Endothelial cell of umbilical vein (primary cell): Measurements from ENCODE around the gene EXD3. TPM values are rescaled to one million over a fixed set of nuclear protein-coding genes. Genes with fewer than 3 reads are reported as not detected.
A peak's percentile ranks its signal among the peaks of the same experiment; 100 is the strongest.

Source experiments
- BruUV-seq: library from RNA; stranded (reverse); fragments of 400-500 nt; replicated peaks from 2 replicates; lab custom pipeline; 2021; lab: Mats Ljungman, UMichigan
- CTCF ChIA-PET: fragments of 300-600, 350-600 bp; sonication (Branson Sonifier 250); formaldehyde crosslinking; loops from one replicate; lab custom pipeline; 2021; ENCODE audit warnings: antibody characterized with exemption, inconsistent platforms; lab: Charles Lee
- POLR2A ChIA-PET: fragments of 300-600, 350-600 bp; sonication (Branson Sonifier 250); formaldehyde crosslinking; loops from one replicate; lab custom pipeline; 2021; ENCODE audit warnings: antibody characterized with exemption, inconsistent platforms; lab: Charles Lee
- DNase-seq: peaks from one replicate; pipeline ENCODE4 v3.0.0-alpha.2; 2011; ENCODE audit warnings: low read depth, low spot score
- FAIRE-seq: peaks from 2 replicates; lab custom pipeline; 2011; peaks lifted over from hg19 to GRCh38; lab: Jason Lieb, UNC
- H2AFZ ChIP-seq: 2 replicates; pipeline ENCODE4 v1.6.0; 2012; ENCODE audit warnings: low read depth, low read length, control low read depth, inconsistent platforms
- H3K27ac ChIP-seq: 2 replicates; pipeline ENCODE4 v1.5.1; 2011; ENCODE audit warnings: low read depth, mild to moderate bottlenecking, control low read depth, low read length, moderate library complexity; ENCODE audit not compliant: insufficient read depth
- H3K27me3 ChIP-seq, 2 experiments: 2 replicates each; pipeline versions ENCODE4 v1.6.0 to v1.6.1; 2011; ENCODE audit warnings: low read length in 2 of 2, mixed read lengths in 1 of 2; ENCODE audit not compliant: control insufficient read depth in 2 of 2, insufficient read depth in 2 of 2
- H3K36me3 ChIP-seq, 2 experiments: 2 replicates in 1 of 2; 3 replicates in 1 of 2; pipeline ENCODE4 v1.5.1; 2011; ENCODE audit warnings: low read length in 2 of 2, mild to moderate bottlenecking in 1 of 2, moderate library complexity in 1 of 2; ENCODE audit not compliant: control insufficient read depth in 2 of 2, insufficient read depth in 2 of 2; ENCODE audit errors: extremely low read depth in 1 of 2
- H3K4me1 ChIP-seq: 3 replicates; pipeline ENCODE4 v1.5.1; 2011; ENCODE audit warnings: mild to moderate bottlenecking, low read length; ENCODE audit not compliant: control insufficient read depth, insufficient read depth; ENCODE audit errors: extremely low read depth
- H3K4me2 ChIP-seq: 2 replicates; pipeline ENCODE4 v1.6.1; 2011; ENCODE audit warnings: low read length, control low read depth, mixed read lengths; ENCODE audit not compliant: insufficient read depth
- H3K4me3 ChIP-seq, 3 experiments: fragments of 200-600 bp in 1 of 3; sonication (generic), shearing (Covaris generic) in 1 of 3; replicated peaks in 1 of 3; 2 replicates each; pipeline ENCODE4 v1.5.1; 2011 to 2016; ENCODE audit warnings: control low read depth in 3 of 3, low read length in 3 of 3, mild to moderate bottlenecking in 2 of 3, inconsistent platforms in 1 of 3, low read depth in 1 of 3, moderate library complexity in 1 of 3; ENCODE audit not compliant: insufficient read depth in 1 of 3
- H3K79me2 ChIP-seq: 2 replicates; pipeline ENCODE4 v1.6.0; 2012; ENCODE audit warnings: low read length, inconsistent platforms; ENCODE audit not compliant: control insufficient read depth, insufficient read depth
- H3K9ac ChIP-seq: replicated peaks from 2 replicates; pipeline ENCODE3; 2011; ENCODE audit warnings: low read length, control low read depth; ENCODE audit not compliant: insufficient read depth; ENCODE audit errors: extremely low read depth
- H3K9me1 ChIP-seq: replicated peaks from 3 replicates; pipeline ENCODE4 v1.6.0; 2011; ENCODE audit warnings: mild to moderate bottlenecking, low read length; ENCODE audit not compliant: control insufficient read depth, insufficient read depth; ENCODE audit errors: extremely low read depth
- H3K9me3 ChIP-seq: replicated peaks from 2 replicates; pipeline ENCODE4 v1.5.1; 2012; ENCODE audit warnings: low read length, inconsistent platforms; ENCODE audit not compliant: control insufficient read depth, insufficient read depth
- H4K20me1 ChIP-seq: replicated peaks from 2 replicates; pipeline ENCODE3; 2011; ENCODE audit warnings: mild to moderate bottlenecking, low read length; ENCODE audit not compliant: control insufficient read depth, insufficient read depth; ENCODE audit errors: extremely low read depth
- EZH2 ChIP-seq: IDR thresholded peaks from 2 replicates; pipeline ENCODE4 v1.6.1; 2012; ENCODE audit warnings: borderline replicate concordance, low read depth, mild to moderate bottlenecking, moderate library complexity, low read length, inconsistent platforms; ENCODE audit not compliant: severe bottlenecking
- FOS ChIP-seq: IDR thresholded peaks from 2 replicates; pipeline ENCODE4 v1.6.1; 2011; ENCODE audit warnings: mild to moderate bottlenecking, low read length, moderate library complexity, borderline replicate concordance; ENCODE audit not compliant: insufficient read depth
- GATA2 ChIP-seq: IDR thresholded peaks from 2 replicates; pipeline ENCODE4 v1.7.0; 2011; ENCODE audit warnings: low read depth, mild to moderate bottlenecking, moderate library complexity, mixed read lengths, low read length; ENCODE audit not compliant: insufficient read length, insufficient read depth
- JUN ChIP-seq: IDR thresholded peaks from 2 replicates; pipeline ENCODE4 v1.6.1; 2011; ENCODE audit warnings: borderline replicate concordance, low read depth; ENCODE audit not compliant: insufficient read length, insufficient read depth
- MAX ChIP-seq: IDR thresholded peaks from 2 replicates; pipeline ENCODE4 v1.6.1; 2011; ENCODE audit not compliant: insufficient read depth, insufficient read length
- MYC ChIP-seq: IDR thresholded peaks from one replicate; pipeline ENCODE4 v1.6.1; 2011; ENCODE audit warnings: mild to moderate bottlenecking, low read depth, low read length
- POLR2A ChIP-seq: IDR thresholded peaks from 2 replicates; pipeline ENCODE4 v1.6.1; 2012; ENCODE audit warnings: low read depth, mild to moderate bottlenecking, control low read depth, low read length
- POLR2AphosphoS5 ChIP-seq: IDR thresholded peaks from 2 replicates; pipeline ENCODE4 v1.6.1; 2012; ENCODE audit warnings: low read depth, mild to moderate bottlenecking, control low read depth, low read length, moderate library complexity; ENCODE audit not compliant: insufficient read depth
- dilution Hi-C: fragments of 300-500 bp; cut with MboI; formaldehyde crosslinking; loops from one replicate; pipeline ENCODE4 v1.15.0; 2019; ENCODE audit warnings: low sequenced_read_pairs; ENCODE audit not compliant: extremely low pct_ligation_motif_present
- intact Hi-C: fragments of 100-400 bp; cut with micrococcal nuclease; formaldehyde crosslinking; loops from one replicate; pipeline ENCODE4 v1.10.0; 2022
- polyA plus RNA-seq, 4 experiments: library from polyadenylated mRNA; depleted of rRNA in 3 of 4; stranded (reverse) in 3 of 4; unstranded in 1 of 4; fragments of >200 nt; gene quantifications; 2 replicates each; pipeline versions ENCODE4 v1.2.1 to v1.2.3, GENCODE V29; 2011 to 2012; ENCODE audit warnings: missing spikeins in 1 of 4
- total RNA-seq: library from RNA; stranded (reverse); gene quantifications from 2 replicates; pipeline ENCODE4 v1.2.3, GENCODE V29; 2021
- TF ChIP-seq, protein P1 (sequence below), 2 donors: IDR thresholded peaks; 1 replicate in 1 of 2; 2 replicates in 1 of 2; pipeline ENCODE4 v1.5.1; 2011; ENCODE audit warnings: low read length in 2 of 2, mild to moderate bottlenecking in 2 of 2, moderate library complexity in 2 of 2, control low read depth in 1 of 2, inconsistent platforms in 1 of 2, low read depth in 1 of 2; ENCODE audit not compliant: insufficient read depth in 1 of 2; ENCODE audit errors: extremely low read depth in 1 of 2

EXD3 gene
- total and polyA plus RNA-seq, 2 donors (not counting 3 experiments of a cell fraction or from before 2014, with no cell fraction given), result 17.7 to 30.3 TPM

DNA sequence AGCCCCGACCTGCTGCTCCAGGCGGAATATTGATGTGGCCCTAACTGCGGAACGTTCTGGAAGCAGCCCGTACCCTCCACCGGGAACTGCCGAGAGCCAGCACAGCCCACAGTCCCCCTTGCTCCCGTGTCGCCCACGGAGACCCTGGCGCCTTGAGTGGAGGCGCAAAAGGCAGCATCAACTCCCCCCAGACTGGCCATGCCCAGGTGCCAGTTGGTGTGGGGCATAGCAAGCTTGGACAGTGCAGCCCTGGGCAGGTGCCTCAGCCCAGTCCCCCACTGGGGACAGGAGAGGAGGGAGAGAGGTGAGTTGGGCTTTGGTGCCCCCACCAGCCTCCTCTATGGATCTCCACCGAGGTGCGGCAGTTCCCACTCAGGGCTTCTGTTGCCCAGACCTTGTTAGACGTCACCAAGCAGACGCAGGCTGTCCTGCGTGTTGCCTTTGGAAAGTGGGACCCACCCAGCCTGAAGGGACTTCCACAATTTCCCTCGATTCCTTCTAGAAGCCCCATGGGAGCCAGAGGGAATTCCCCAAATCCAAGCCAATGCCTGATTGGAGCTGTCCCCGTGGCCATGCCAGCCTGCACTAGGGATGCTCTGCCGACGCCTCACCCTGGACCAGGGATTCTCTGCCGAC lies 101.1 kb downstream of the EXD3 start:
- no peak for DNase-seq

More for the DNA sequence above, 101.1 kb downstream of the EXD3 start:
- BruUV-seq, result no TSS peak
- Histone ChIP-seq H3K79me2 (no peaks in the 10 kb centered on the region), H3K27me3 (no peaks in the 10 kb centered on the region), H2AFZ (no peak overlapping the region), H3K4me2 (no peak overlapping the region), H3K9me3 (no peaks in the 10 kb centered on the region), H3K9ac (no peak overlapping the region), H3K4me3 (no peak overlapping the region), H3K4me1 (peaks cover 18% of the 10 kb centered on the region), H3K27ac (peak overlapping the region; percentile 83), H4K20me1 (no peaks in the 10 kb centered on the region), H3K36me3 (no peaks in the 10 kb centered on the region), H3K9me1 (no peaks in the 10 kb centered on the region)
- intact Hi-C loops, result no loop called here
- dilution Hi-C loops, result no loop called here
- ChIA-PET POLR2A (no interaction called here), CTCF (interaction anchor here (1.3 to 3.2 kb wide), 3 partner anchors 17 to 35 kb away, joined by 4 to 33 read pairs (median 5); partner anchors contain the start of gene NRARP)
- FAIRE-seq, result no peak
- TF ChIP-seq JUN (no peak), MAX (no peak), EZH2 (no peak), GATA2 (no peak), POLR2A (no peak), MYC (no peak), FOS (no peak), POLR2AphosphoS5 (no peak)
- TF ChIP-seq, protein P1, sequence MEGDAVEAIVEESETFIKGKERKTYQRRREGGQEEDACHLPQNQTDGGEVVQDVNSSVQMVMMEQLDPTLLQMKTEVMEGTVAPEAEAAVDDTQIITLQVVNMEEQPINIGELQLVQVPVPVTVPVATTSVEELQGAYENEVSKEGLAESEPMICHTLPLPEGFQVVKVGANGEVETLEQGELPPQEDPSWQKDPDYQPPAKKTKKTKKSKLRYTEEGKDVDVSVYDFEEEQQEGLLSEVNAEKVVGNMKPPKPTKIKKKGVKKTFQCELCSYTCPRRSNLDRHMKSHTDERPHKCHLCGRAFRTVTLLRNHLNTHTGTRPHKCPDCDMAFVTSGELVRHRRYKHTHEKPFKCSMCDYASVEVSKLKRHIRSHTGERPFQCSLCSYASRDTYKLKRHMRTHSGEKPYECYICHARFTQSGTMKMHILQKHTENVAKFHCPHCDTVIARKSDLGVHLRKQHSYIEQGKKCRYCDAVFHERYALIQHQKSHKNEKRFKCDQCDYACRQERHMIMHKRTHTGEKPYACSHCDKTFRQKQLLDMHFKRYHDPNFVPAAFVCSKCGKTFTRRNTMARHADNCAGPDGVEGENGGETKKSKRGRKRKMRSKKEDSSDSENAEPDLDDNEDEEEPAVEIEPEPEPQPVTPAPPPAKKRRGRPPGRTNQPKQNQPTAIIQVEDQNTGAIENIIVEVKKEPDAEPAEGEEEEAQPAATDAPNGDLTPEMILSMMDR (IDR thresholded peaks at IDR 0.05; ENCODE audit: extremely low read depth in 1 of 2, insufficient read depth in 1 of 2, low read depth in 1 of 2, low read length in 2 of 2), result no peak
